HEK293 (cell line): ENCODE measurements around the gene CIC.

ENCODE experiments used
- BCL11B ChIP-seq: fragments of 450-650 bp; formaldehyde crosslinking; IDR thresholded peaks from 2 replicates; pipeline ENCODE4 v1.5.1; 2016; ENCODE audit warnings: low read depth, missing biosample characterization, missing genetic modification characterization
- CTCF ChIP-seq: fragments of 450-650 bp; formaldehyde crosslinking; IDR thresholded peaks from 2 replicates; pipeline ENCODE4 v1.5.1; 2016; ENCODE audit warnings: missing biosample characterization, missing genetic modification characterization
- REST ChIP-seq: fragments of 450-650 bp; formaldehyde crosslinking; IDR thresholded peaks from 2 replicates; pipeline ENCODE4 v1.5.1; 2016; ENCODE audit warnings: missing biosample characterization, missing genetic modification characterization
- TCF7L2 ChIP-seq: IDR thresholded peaks from 2 replicates; pipeline ENCODE4 v1.6.1; 2011; ENCODE audit warnings: low read depth, mild to moderate bottlenecking, inconsistent platforms, low read length, moderate library complexity, borderline replicate concordance
- ZNF311 ChIP-seq: fragments of 450-650 bp; formaldehyde crosslinking; IDR thresholded peaks from 2 replicates; pipeline ENCODE4 v1.5.1; 2017; ENCODE audit warnings: missing biosample characterization, missing genetic modification characterization, borderline replicate concordance
- ZNF366 ChIP-seq: fragments of 450-650 bp; formaldehyde crosslinking; conservative IDR thresholded peaks from 2 replicates; pipeline ENCODE4 v1.5.1; 2016; ENCODE audit warnings: missing biosample characterization, missing genetic modification characterization
- ZNF626 ChIP-seq: fragments of 450-650 bp; sonication (Bioruptor Pico); formaldehyde crosslinking; IDR thresholded peaks from 2 replicates; pipeline ENCODE4 v1.5.1; 2018; ENCODE audit warnings: missing biosample characterization, missing genetic modification characterization, inconsistent platforms
- ZNF704 ChIP-seq: fragments of 450-650 bp; formaldehyde crosslinking; IDR thresholded peaks from 2 replicates; pipeline ENCODE4 v1.5.1; 2016; ENCODE audit warnings: missing biosample characterization, missing genetic modification characterization
- ZNF777 ChIP-seq: fragments of 450-650 bp; formaldehyde crosslinking; IDR thresholded peaks from 2 replicates; pipeline ENCODE4 v1.5.1; 2017; ENCODE audit warnings: missing biosample characterization, missing genetic modification characterization, borderline replicate concordance
- ZNF843 ChIP-seq: fragments of 450-650 bp; formaldehyde crosslinking; IDR thresholded peaks from 2 replicates; pipeline ENCODE4 v1.5.1; 2016; ENCODE audit warnings: missing biosample characterization, missing genetic modification characterization

DNA sequence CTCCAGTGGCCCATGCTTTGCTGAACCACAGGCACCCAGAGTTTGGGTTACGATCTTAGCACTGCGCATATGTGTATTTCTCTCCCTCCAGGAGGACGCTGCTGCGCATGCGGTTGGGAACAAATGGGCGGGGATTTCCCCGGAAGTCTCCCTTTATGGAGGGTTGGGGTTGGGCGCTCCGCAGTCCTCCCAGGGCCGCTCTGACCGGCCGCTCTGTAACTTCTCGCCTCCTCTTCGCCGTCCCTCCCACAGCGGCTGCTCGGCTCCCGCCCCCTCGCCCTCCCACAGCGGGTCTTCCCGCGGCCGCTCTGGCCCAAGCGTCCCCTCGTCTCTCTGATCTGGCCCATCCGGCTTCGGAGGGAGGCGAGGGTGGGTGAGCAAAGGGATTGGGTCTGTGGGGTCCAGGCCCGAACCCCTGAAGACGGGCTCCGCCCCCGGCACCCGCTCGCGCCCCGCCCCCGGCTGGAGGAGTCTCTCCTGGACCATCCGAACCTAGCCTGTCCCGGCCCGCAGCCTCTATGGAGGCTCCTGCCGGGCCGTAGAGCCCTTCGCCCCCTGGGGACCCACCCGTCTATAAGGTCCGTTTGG is 56.4 kb downstream of the CIC start, which contains the start of gene MEGF8:
- TF ChIP-seq ZNF366 (tag by site-specific recombination) (no peak; the same call in none of the 2 replicates), ZNF626 (tag by site-specific recombination) (no peak), BCL11B (tag by site-specific recombination) (peak; percentile 46; the same call in 1 of the 2 replicates), CTCF (peak; percentile 96; the same call in 1 of the 2 replicates), ZNF777 (no peak), ZNF843 (tag by site-specific recombination) (peak; percentile 77), ZNF704 (tag by site-specific recombination) (no peak), ZNF311 (tag by site-specific recombination) (no peak), TCF7L2 (no peak), REST (tag by site-specific recombination) (no peak)
